HepG2 (cell line): ENCODE measurements around the gene DBNDD2. TPM values are rescaled to one million over a fixed set of nuclear protein-coding genes. Genes with fewer than 3 reads are reported as not detected.

Experiments
- ARID4A ChIP-seq: sonication (generic); formaldehyde crosslinking; IDR thresholded peaks from 2 replicates; pipeline ENCODE4 v1.5.0; 2020; ENCODE audit warnings: mild to moderate bottlenecking, missing genetic modification reagents, borderline replicate concordance
- EHMT2 ChIP-seq: fragments of 200-600 bp; sonication (generic); IDR thresholded peaks from 2 replicates; pipeline ENCODE4 v1.7.0; 2017; ENCODE audit warnings: antibody characterized with exemption, low read depth, low read length, borderline replicate concordance
- GFI1 ChIP-seq: sonication (generic); formaldehyde crosslinking; IDR thresholded peaks from 2 replicates; pipeline ENCODE4 v1.5.0; 2020; ENCODE audit warnings: missing genetic modification reagents, mild to moderate bottlenecking, borderline replicate concordance
- HDAC2 ChIP-seq: sonication (generic); formaldehyde crosslinking; IDR thresholded peaks from 2 replicates; pipeline ENCODE4 v1.4.0; 2020; ENCODE audit warnings: missing genetic modification reagents
- HNF1B ChIP-seq: sonication (generic); formaldehyde crosslinking; IDR thresholded peaks from 2 replicates; pipeline ENCODE4 v1.5.1; 2020; ENCODE audit warnings: mild to moderate bottlenecking, moderate library complexity, missing genetic modification reagents
- IRX3 ChIP-seq: sonication (generic); formaldehyde crosslinking; IDR thresholded peaks from 2 replicates; pipeline ENCODE4 v1.8.1; 2023; ENCODE audit warnings: mild to moderate bottlenecking, low read depth, missing genetic modification reagents, borderline replicate concordance
- MEIS2 ChIP-seq: sonication (generic); formaldehyde crosslinking; IDR thresholded peaks from 2 replicates; pipeline ENCODE4 v1.9.0; 2021; ENCODE audit warnings: mild to moderate bottlenecking, missing genetic modification reagents
- PBX3 ChIP-seq: sonication (generic); formaldehyde crosslinking; IDR thresholded peaks from 2 replicates; pipeline ENCODE4 v1.8.1; 2023; ENCODE audit warnings: missing genetic modification reagents, inconsistent platforms, borderline replicate concordance
- POLR2AphosphoS5 ChIP-seq: IDR thresholded peaks from 2 replicates; pipeline ENCODE4 v1.6.1; 2012; ENCODE audit warnings: low read depth, low read length
- SETDB1 ChIP-seq: sonication (generic); formaldehyde crosslinking; IDR thresholded peaks from 2 replicates; pipeline ENCODE4 v1.5.1; 2020; ENCODE audit warnings: missing genetic modification reagents, mild to moderate bottlenecking, borderline replicate concordance
- ZFP62 ChIP-seq: sonication (generic); formaldehyde crosslinking; IDR thresholded peaks from 2 replicates; pipeline ENCODE4 v1.4.0; 2020; ENCODE audit warnings: missing genetic modification reagents
- ZNF547 ChIP-seq: sonication (generic); formaldehyde crosslinking; IDR thresholded peaks from 2 replicates; pipeline ENCODE4 v1.5.1; 2020; ENCODE audit warnings: mild to moderate bottlenecking, missing genetic modification reagents
- ZNF567 ChIP-seq: sonication (generic); formaldehyde crosslinking; IDR thresholded peaks from 2 replicates; pipeline ENCODE4 v1.8.1; 2023; ENCODE audit warnings: mild to moderate bottlenecking, missing genetic modification reagents, borderline replicate concordance
- ZNF597 ChIP-seq: sonication (generic); formaldehyde crosslinking; IDR thresholded peaks from 2 replicates; pipeline ENCODE4 v1.5.0; 2020; ENCODE audit warnings: missing genetic modification reagents
- ZNF672 ChIP-seq: sonication (generic); formaldehyde crosslinking; IDR thresholded peaks from 2 replicates; pipeline ENCODE4 v1.8.1; 2022; ENCODE audit warnings: missing genetic modification reagents
- ZNF747 ChIP-seq: sonication (generic); formaldehyde crosslinking; IDR thresholded peaks from 2 replicates; pipeline ENCODE4 v1.8.1; 2023; ENCODE audit warnings: missing genetic modification reagents, mild to moderate bottlenecking, borderline replicate concordance
- polyA plus RNA-seq, 8 experiments: library from polyadenylated mRNA; depleted of rRNA in 3 of 8; stranded (reverse) in 7 of 8; unstranded in 1 of 8; fragments of >200 nt; fragmentation: Illumina TruSeq in 4 of 8; extraction: Trizol in 4 of 8; gene quantifications; 2 replicates each; pipeline versions ENCODE4 v1.2.1 to v1.2.3, GENCODE V29; 2011 to 2016; ENCODE audit warnings: low read depth in 4 of 8, missing spikeins in 1 of 8, mixed read lengths in 1 of 8; ENCODE audit not compliant: insufficient read depth in 1 of 8
- total RNA-seq, 5 experiments: library from RNA; depleted of rRNA; stranded (reverse); fragments of >200 nt; fragmentation: Illumina TruSeq; extraction: Trizol; gene quantifications; 2 replicates each; pipeline ENCODE4 v1.2.3, GENCODE V29; 2016; ENCODE audit warnings: low read depth in 1 of 5

DBNDD2 gene
- total and polyA plus RNA-seq, 2 of the 13 experiments (the other 11 are each of a cell fraction or from before 2014, with no cell fraction given) = 16.7 to 47.6 TPM

- TF ChIP-seq ZNF567 = 0 out of 2 replicates have a peak, but pooled peaks have one; percentile 10
- peak; percentile 59; the same call in 1 of the 2 replicates for TF ChIP-seq IRX3 (CRISPR knock-in tag)
- peak; percentile 14; the same call in 1 of the 2 replicates for TF ChIP-seq POLR2AphosphoS5
- 0 out of 2 replicates have a peak, but pooled peaks have one; percentile 7 for TF ChIP-seq GFI1 (CRISPR knock-in tag)
- peak; percentile 52; the same call in 1 of the 2 replicates for TF ChIP-seq ZNF747 (CRISPR knock-in tag)
- TF ChIP-seq MEIS2 (CRISPR knock-in tag) = peak; percentile 53
- TF ChIP-seq HDAC2 (CRISPR knock-in tag) = 0 out of 2 replicates have a peak, but pooled peaks have one; percentile 36
- no peak for TF ChIP-seq SETDB1
- TF ChIP-seq ZNF547 = peak; percentile 60; the same call in 1 of the 2 replicates
- peak; percentile 76 for TF ChIP-seq ARID4A (CRISPR knock-in tag)
- 0 out of 2 replicates have a peak, but pooled peaks have one; percentile 44 for TF ChIP-seq ZNF672
- no peak for TF ChIP-seq ZFP62 (CRISPR knock-in tag)
- TF ChIP-seq EHMT2 = no peak
- TF ChIP-seq PBX3 = no peak
- TF ChIP-seq HNF1B (CRISPR knock-in tag) = 0 out of 2 replicates have a peak, but pooled peaks have one; percentile 11
- no peak for TF ChIP-seq ZNF597 (CRISPR knock-in tag)
These were observed 1.6 kb upstream of the DBNDD2 start (continued) for GRCh38 chr20:45406260-45407066.
